ENCODE measurements around the gene TBCC.

The TBCC gene

GRCh38 chr6:42769051-42769450 lies 23.1 kb upstream of the TBCC start:
- Histone ChIP-seq H3K4me1 (ENCODE audit: insufficient read depth, insufficient read length) (peaks cover 7% of the 10 kb centered on the region), H3K9ac (ENCODE audit: insufficient read length, low read depth) (no peak overlapping the region), H3K9me3 (ENCODE audit: insufficient read depth, low read length) (no peaks in the 10 kb centered on the region), H3K36me3 (ENCODE audit: insufficient read depth, insufficient read length, low read length) (no peaks in the 10 kb centered on the region), H3K4me3 (ENCODE audit: insufficient read length, low read depth) (no peak overlapping the region), H3K27me3 (ENCODE audit: insufficient read depth, insufficient read length) (no peaks in the 10 kb centered on the region)
- TF ChIP-seq SUZ12 (IDR thresholded peaks at IDR 0.05; ENCODE audit: extremely low read depth, insufficient read depth, insufficient read length), result no peak
- TF ChIP-seq ZNF274 (IDR thresholded peaks at IDR 0.05; ENCODE audit: low read depth, low read length), result no peak
- no peak for TF ChIP-seq YY1 (IDR thresholded peaks at IDR 0.05; ENCODE audit: insufficient read depth, insufficient read length)
- DNase-seq (ENCODE audit: low read depth, low spot score), result no peak

GRCh38 chr6:42766163-42766670 lies 20.3 kb upstream of the TBCC start:
- Histone ChIP-seq H3K9me3 (ENCODE audit: insufficient read depth, low read length) (no peaks in the 10 kb centered on the region), H3K4me1 (ENCODE audit: insufficient read depth, insufficient read length) (peaks cover 2% of the 10 kb centered on the region), H3K36me3 (ENCODE audit: insufficient read depth, insufficient read length, low read length) (no peaks in the 10 kb centered on the region), H3K27me3 (ENCODE audit: insufficient read depth, insufficient read length) (no peaks in the 10 kb centered on the region), H3K9ac (ENCODE audit: insufficient read length, low read depth) (no peak overlapping the region), H3K4me3 (ENCODE audit: insufficient read length, low read depth) (no peak overlapping the region)
- TF ChIP-seq YY1 (IDR thresholded peaks at IDR 0.05; ENCODE audit: insufficient read depth, insufficient read length) (no peak), SUZ12 (IDR thresholded peaks at IDR 0.05; ENCODE audit: extremely low read depth, insufficient read depth, insufficient read length) (no peak), ZNF274 (IDR thresholded peaks at IDR 0.05; ENCODE audit: low read depth, low read length) (no peak)
- DNase-seq (ENCODE audit: low read depth, low spot score), result no peak

DNA sequence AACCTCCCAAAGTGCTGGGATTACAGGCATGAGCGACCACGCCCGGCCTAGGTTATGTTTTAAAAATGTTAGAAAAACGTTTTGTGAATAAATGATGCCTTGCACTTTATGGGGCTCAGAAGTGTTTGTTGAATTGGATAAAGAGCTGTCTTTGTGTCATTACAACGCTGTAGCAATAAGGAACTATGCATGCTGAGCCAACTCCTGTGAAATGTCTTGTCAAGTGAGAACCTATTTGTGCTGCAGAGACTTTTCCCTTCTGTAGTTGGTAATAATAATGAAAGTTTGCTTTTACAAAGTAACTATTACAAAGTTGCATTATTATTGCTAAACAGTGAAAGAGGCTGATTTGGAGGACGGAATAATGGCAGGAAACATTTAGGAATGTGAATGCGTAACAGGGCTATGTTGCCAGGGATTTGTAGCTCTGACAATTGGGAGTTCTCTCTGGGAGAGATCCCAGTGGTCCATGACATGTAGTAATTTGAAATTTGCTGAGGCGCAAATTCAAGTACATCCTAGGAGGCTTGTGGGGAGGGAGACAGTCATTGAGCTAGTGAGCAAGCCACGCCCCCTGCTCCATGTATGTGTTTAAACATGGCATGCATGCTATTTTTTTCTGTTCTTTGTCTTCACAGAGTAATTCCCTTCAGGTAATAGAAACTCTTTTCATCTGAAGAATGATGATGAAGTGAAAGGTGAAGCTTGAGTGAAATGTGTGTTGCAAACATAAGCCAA lies 19.2 kb upstream of the TBCC start:
- TF ChIP-seq YY1 (IDR thresholded peaks at IDR 0.05; ENCODE audit: insufficient read depth, insufficient read length) (no peak), SUZ12 (IDR thresholded peaks at IDR 0.05; ENCODE audit: extremely low read depth, insufficient read depth, insufficient read length) (no peak), ZNF274 (IDR thresholded peaks at IDR 0.05; ENCODE audit: low read depth, low read length) (no peak)
- Histone ChIP-seq H3K4me1 (ENCODE audit: insufficient read depth, insufficient read length) (peaks cover 2% of the 10 kb centered on the region), H3K9ac (ENCODE audit: insufficient read length, low read depth) (no peak overlapping the region), H3K9me3 (ENCODE audit: insufficient read depth, low read length) (no peaks in the 10 kb centered on the region), H3K4me3 (ENCODE audit: insufficient read length, low read depth) (no peak overlapping the region), H3K36me3 (ENCODE audit: insufficient read depth, insufficient read length, low read length) (no peaks in the 10 kb centered on the region), H3K27me3 (ENCODE audit: insufficient read depth, insufficient read length) (no peaks in the 10 kb centered on the region)
- DNase-seq (ENCODE audit: low read depth, low spot score), result no peak

GRCh38 chr6:42762950-42763349 lies 17.0 kb upstream of the TBCC start:
- no peak overlapping the region for H3K9ac ChIP-seq (ENCODE audit: insufficient read length, low read depth)
- no peak for DNase-seq (ENCODE audit: low read depth, low spot score)
- H3K36me3 ChIP-seq (ENCODE audit: insufficient read depth, insufficient read length, low read length), result no peaks in the 10 kb centered on the region
- H3K4me1 ChIP-seq (ENCODE audit: insufficient read depth, insufficient read length), result peaks cover 8% of the 10 kb centered on the region
- no peaks in the 10 kb centered on the region for H3K9me3 ChIP-seq (ENCODE audit: insufficient read depth, low read length)
- H3K27me3 ChIP-seq (ENCODE audit: insufficient read depth, insufficient read length), result no peaks in the 10 kb centered on the region
- TF ChIP-seq ZNF274 (IDR thresholded peaks at IDR 0.05; ENCODE audit: low read depth, low read length) (no peak), SUZ12 (IDR thresholded peaks at IDR 0.05; ENCODE audit: extremely low read depth, insufficient read depth, insufficient read length) (no peak), YY1 (IDR thresholded peaks at IDR 0.05; ENCODE audit: insufficient read depth, insufficient read length) (no peak)
- no peak overlapping the region for H3K4me3 ChIP-seq (ENCODE audit: insufficient read length, low read depth)

- H3K4me1 ChIP-seq (ENCODE audit: insufficient read depth, insufficient read length), result peaks cover 11% of the 10 kb centered on the region
- no peaks in the 10 kb centered on the region for H3K27me3 ChIP-seq (ENCODE audit: insufficient read depth, insufficient read length)
- H3K9ac ChIP-seq (ENCODE audit: insufficient read length, low read depth), result no peak overlapping the region
- DNase-seq (ENCODE audit: low read depth, low spot score), result no peak
- no peak overlapping the region for H3K4me3 ChIP-seq (ENCODE audit: insufficient read length, low read depth)
- TF ChIP-seq ZNF274 (IDR thresholded peaks at IDR 0.05; ENCODE audit: low read depth, low read length), result no peak
- TF ChIP-seq SUZ12 (IDR thresholded peaks at IDR 0.05; ENCODE audit: extremely low read depth, insufficient read depth, insufficient read length), result no peak
- no peak for TF ChIP-seq YY1 (IDR thresholded peaks at IDR 0.05; ENCODE audit: insufficient read depth, insufficient read length)
- no peaks in the 10 kb centered on the region for H3K36me3 ChIP-seq (ENCODE audit: insufficient read depth, insufficient read length, low read length)
- no peaks in the 10 kb centered on the region for H3K9me3 ChIP-seq (ENCODE audit: insufficient read depth, low read length)
These were observed 16.5 kb upstream of the TBCC start for GRCh38 chr6:42762426-42762859.

GRCh38 chr6:42761287-42762067 lies 15.6 kb upstream of the TBCC start:
- Histone ChIP-seq H3K9me3 (ENCODE audit: insufficient read depth, low read length) (no peaks in the 10 kb centered on the region), H3K4me1 (ENCODE audit: insufficient read depth, insufficient read length) (peaks cover 11% of the 10 kb centered on the region), H3K27me3 (ENCODE audit: insufficient read depth, insufficient read length) (no peaks in the 10 kb centered on the region), H3K9ac (ENCODE audit: insufficient read length, low read depth) (no peak overlapping the region), H3K36me3 (ENCODE audit: insufficient read depth, insufficient read length, low read length) (no peaks in the 10 kb centered on the region), H3K4me3 (ENCODE audit: insufficient read length, low read depth) (no peak overlapping the region)
- TF ChIP-seq SUZ12 (IDR thresholded peaks at IDR 0.05; ENCODE audit: extremely low read depth, insufficient read depth, insufficient read length) (no peak), ZNF274 (IDR thresholded peaks at IDR 0.05; ENCODE audit: low read depth, low read length) (no peak), YY1 (IDR thresholded peaks at IDR 0.05; ENCODE audit: insufficient read depth, insufficient read length) (no peak)
- no peak for DNase-seq (ENCODE audit: low read depth, low spot score)

Data from NT2/D1 (cell line).